Keratinocyte (primary cell): ENCODE measurements around the gene UCKL1.

ENCODE experiments used
- CTCF ChIP-seq, 3 experiments: IDR thresholded peaks in 1 of 3; conservative IDR thresholded peaks in 1 of 3; optimal IDR thresholded peaks in 1 of 3; 2 replicates in 2 of 3; 3 replicates in 1 of 3; pipeline versions ENCODE3 to v1.5.1; 2011; ENCODE audit warnings: low read length in 3 of 3, mild to moderate bottlenecking in 3 of 3, moderate library complexity in 2 of 3, control low read depth in 1 of 3, inconsistent platforms in 1 of 3; ENCODE audit not compliant: insufficient read depth in 2 of 3; ENCODE audit errors: extremely low read depth in 1 of 3
- EZH2 ChIP-seq: IDR thresholded peaks from one replicate; pipeline ENCODE4 v1.6.1; 2012; ENCODE audit warnings: inconsistent platforms, mild to moderate bottlenecking, low read length, moderate library complexity

DNA sequence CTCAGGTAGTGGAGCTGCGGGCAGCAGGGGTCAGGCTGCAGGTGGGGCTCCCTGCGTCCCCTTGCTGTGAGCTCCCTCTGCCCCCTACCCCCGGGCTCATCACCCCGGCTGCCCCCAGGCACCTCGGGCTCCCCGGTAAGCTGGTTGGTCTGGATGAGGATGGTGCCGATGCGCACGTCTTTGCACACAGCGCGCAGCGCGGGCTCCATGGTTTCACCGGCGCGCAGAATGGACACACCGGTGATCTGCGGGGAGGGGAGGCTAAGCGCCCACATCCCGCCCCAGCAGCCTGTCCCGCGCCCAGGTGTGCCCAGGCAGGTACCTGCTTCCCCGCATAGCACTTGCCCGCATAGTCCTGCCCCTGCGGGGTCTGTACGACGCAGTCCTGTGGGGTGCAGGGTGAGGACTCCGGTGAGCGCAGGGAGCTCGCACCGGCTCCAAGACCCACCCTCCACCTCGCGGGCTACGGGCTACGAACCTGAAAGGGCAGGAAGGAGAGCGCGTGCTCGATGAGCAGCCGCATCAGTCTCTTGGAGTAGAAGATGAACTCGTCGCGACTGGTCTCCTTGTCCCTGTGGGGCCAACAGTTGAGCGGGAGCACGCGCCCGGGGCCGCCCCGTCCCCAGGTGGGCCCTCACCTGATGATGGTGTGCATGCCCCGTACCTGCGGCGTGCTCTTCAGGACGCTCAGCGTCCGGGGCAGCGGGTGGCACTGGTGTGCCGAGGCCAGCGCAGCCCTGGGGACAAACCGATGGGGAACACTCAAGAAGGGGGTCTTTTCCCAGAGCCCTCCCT lies 15.5 kb downstream of the UCKL1 start:
- TF ChIP-seq CTCF (optimal IDR thresholded peaks at IDR 0.05 in 1 of 3, IDR thresholded peaks at IDR 0.05 in 1 of 3, conservative IDR thresholded peaks at IDR 0.05 in 1 of 3; ENCODE audit: extremely low read depth in 1 of 3, insufficient read depth in 2 of 3, low read length in 3 of 3) (no peak), EZH2 (no peak)
